K562 (cell line): Measurements from ENCODE around the gene LMBR1. TPM values are rescaled to one million over a fixed set of nuclear protein-coding genes. Genes with fewer than 3 reads are reported as not detected.
A peak's percentile ranks its signal among the peaks of the same experiment; 100 is the strongest.

Experiments
- BACH1 ChIP-seq: fragments of 200-800 bp; sonication (Bioruptor generic); IDR thresholded peaks from 2 replicates; pipeline ENCODE4 v1.6.1; 2016; ENCODE audit warnings: missing genetic modification characterization, missing compliant biosample characterization
- CHCHD3 ChIP-seq: fragments of 250-450 bp; sonication (Bioruptor Pico); IDR thresholded peaks from 2 replicates; pipeline ENCODE4 v2.1.2; 2022; ENCODE audit warnings: mild to moderate bottlenecking
- DEAF1 ChIP-seq: fragments of 450-650 bp; formaldehyde crosslinking; IDR thresholded peaks from 2 replicates; pipeline ENCODE4 v1.4.0; 2020; ENCODE audit warnings: mild to moderate bottlenecking, moderate library complexity
- HDAC3 ChIP-seq: fragments of 450-650 bp; IDR thresholded peaks from 2 replicates; pipeline ENCODE4 v1.6.1; 2018; ENCODE audit warnings: borderline replicate concordance, mild to moderate bottlenecking, moderate library complexity; ENCODE audit not compliant: partially characterized antibody
- KAT7 ChIP-seq: sonication (generic); formaldehyde crosslinking; IDR thresholded peaks from 2 replicates; pipeline ENCODE4 v1.8.0; 2022; ENCODE audit warnings: missing genetic modification reagents, mild to moderate bottlenecking, borderline replicate concordance
- MBD2 ChIP-seq: sonication (generic); IDR thresholded peaks from 2 replicates; pipeline ENCODE4 v1.6.1; 2016; ENCODE audit warnings: low read depth, borderline replicate concordance
- NCOR1 ChIP-seq: fragments of 450-650 bp; IDR thresholded peaks from 2 replicates; pipeline ENCODE4 v1.6.1; 2016; ENCODE audit warnings: mild to moderate bottlenecking, moderate library complexity
- NFRKB ChIP-seq: fragments of 450-650 bp; IDR thresholded peaks from 2 replicates; pipeline ENCODE4 v1.6.1; 2016; ENCODE audit warnings: low read depth
- NFXL1 ChIP-seq: fragments of 450-650 bp; formaldehyde crosslinking; IDR thresholded peaks from 2 replicates; pipeline ENCODE4 v1.4.0; 2021; ENCODE audit warnings: mild to moderate bottlenecking
- NR1H2 ChIP-seq: sonication (generic); formaldehyde crosslinking; IDR thresholded peaks from 2 replicates; pipeline ENCODE4 v1.4.0; 2020; ENCODE audit warnings: mild to moderate bottlenecking, missing genetic modification reagents
- PHF20 ChIP-seq: fragments of 450-650 bp; IDR thresholded peaks from 2 replicates; pipeline ENCODE4 v1.6.1; 2018; ENCODE audit not compliant: partially characterized antibody
- RBM22 ChIP-seq: fragments of 200-400 bp; formaldehyde crosslinking; IDR thresholded peaks from 2 replicates; pipeline ENCODE4 v1.6.1; 2018; ENCODE audit warnings: low read length, low read depth; ENCODE audit not compliant: poor library complexity, severe bottlenecking
- SMARCA4 ChIP-seq: fragments of 450-650 bp; IDR thresholded peaks from 2 replicates; pipeline ENCODE4 v1.6.1; 2016
- STAT5A ChIP-seq: IDR thresholded peaks from 2 replicates; pipeline ENCODE4 v1.6.1; 2012; ENCODE audit warnings: low read length, inconsistent platforms, borderline replicate concordance
- TBL1XR1 ChIP-seq, 2 experiments: IDR thresholded peaks; 2 replicates each; pipeline ENCODE4 v1.6.1; 2012; ENCODE audit warnings: improper control_type of control experiment in 2 of 2, low read length in 2 of 2, mild to moderate bottlenecking in 1 of 2
- TSC22D4 ChIP-seq: fragments of 450-650 bp; IDR thresholded peaks from 2 replicates; pipeline ENCODE4 v1.6.1; 2016; ENCODE audit warnings: missing genetic modification characterization, missing biosample characterization, control low read depth
- YY1 ChIP-seq, 3 experiments: IDR thresholded peaks; 2 replicates each; pipeline ENCODE4 v1.6.1; 2011; ENCODE audit warnings: low read length in 2 of 3, mild to moderate bottlenecking in 2 of 3, moderate library complexity in 2 of 3, borderline replicate concordance in 1 of 3, control low read depth in 1 of 3, low read depth in 1 of 3; ENCODE audit not compliant: insufficient read depth in 3 of 3, insufficient replicate concordance in 2 of 3, control insufficient read depth in 1 of 3, insufficient read length in 1 of 3; ENCODE audit errors: extremely low read depth in 1 of 3
- ZFP30 ChIP-seq: fragments of 250-450 bp; sonication (Bioruptor Pico); IDR thresholded peaks from 2 replicates; pipeline ENCODE4 v1.8.0; 2022; ENCODE audit warnings: moderate library complexity, mild to moderate bottlenecking, inconsistent platforms, borderline replicate concordance
- ZNF3 ChIP-seq: fragments of 250-450 bp; sonication (Bioruptor Pico); IDR thresholded peaks from 2 replicates; pipeline ENCODE4 v1.5.0; 2021; ENCODE audit warnings: mild to moderate bottlenecking, moderate library complexity
- polyA plus RNA-seq, 8 experiments: library from polyadenylated mRNA; depleted of rRNA in 4 of 8; stranded (reverse) in 5 of 8; unstranded in 3 of 8; fragments of >200 nt; fragmentation: Nextera tagmentation in 2 of 8; fragmentation: Illumina TruSeq in 1 of 8; extraction: Ambion mirVana in 2 of 8; extraction: Trizol in 1 of 8; gene quantifications; 2 replicates each; pipeline versions ENCODE4 v1.2.1 to v1.2.3, GENCODE V29; 2011 to 2014; ENCODE audit warnings: inconsistent platforms in 1 of 8, missing spikeins in 1 of 8
- total RNA-seq, 7 experiments: library from RNA; depleted of rRNA in 6 of 7; stranded (reverse); fragments of >200 nt in 6 of 7; fragmentation: Illumina TruSeq in 2 of 7; extraction: Trizol in 2 of 7; gene quantifications; 2 replicates each; pipeline versions ENCODE4 v1.2.1 to v1.2.3, GENCODE V29; 2011 to 2021; ENCODE audit warnings: low replicate concordance in 1 of 7
- TF ChIP-seq, protein P1 (sequence below): sonication (generic); formaldehyde crosslinking; IDR thresholded peaks from 2 replicates; pipeline ENCODE4 v1.8.0; 2022; ENCODE audit warnings: missing genetic modification reagents, mild to moderate bottlenecking, borderline replicate concordance

LMBR1 gene
- total and polyA plus RNA-seq, 9 of the 15 experiments (the other 6 are each of a cell fraction or from before 2014, with no cell fraction given) = 7.7 to 90.0 (median 59.9) TPM

DNA sequence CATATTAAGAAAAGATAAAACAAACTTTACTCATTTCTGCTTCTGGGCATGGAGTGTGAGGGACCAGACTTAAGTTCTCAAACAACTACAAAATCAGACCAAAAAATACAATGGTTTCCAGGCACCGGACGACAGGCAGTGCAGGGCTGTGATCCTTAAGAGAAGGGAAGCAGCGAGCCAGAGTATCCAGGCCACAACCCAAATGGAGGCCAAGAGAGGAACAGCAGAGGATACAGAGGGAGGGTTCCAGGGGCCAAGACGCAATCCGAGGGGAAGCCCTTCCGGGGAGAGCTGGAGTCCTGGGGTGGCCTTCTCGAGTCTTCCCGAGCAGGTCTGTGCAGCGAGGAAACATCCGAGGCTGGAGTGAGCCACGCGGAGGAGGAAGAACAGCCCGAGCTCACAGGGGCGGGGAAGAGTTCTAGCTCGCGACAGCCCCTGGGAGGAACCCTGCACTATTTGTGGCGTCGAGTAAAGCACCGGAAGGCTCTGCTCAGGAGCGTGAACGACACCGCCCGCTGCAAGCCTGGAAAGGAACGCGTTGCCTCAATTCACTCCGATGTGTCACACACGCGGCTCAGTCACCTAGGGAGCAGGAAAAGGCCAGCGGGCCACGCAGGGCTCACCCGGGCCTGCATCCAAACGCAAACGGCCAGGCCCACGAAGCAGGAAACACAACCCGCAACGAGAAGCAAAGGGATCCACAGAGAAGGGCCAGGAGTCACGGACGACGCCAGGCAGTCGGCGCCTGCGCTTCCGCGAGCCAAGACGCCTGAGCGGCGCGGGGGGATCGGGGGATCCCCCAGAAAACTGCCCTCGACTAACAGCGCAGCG lies 253.3 kb downstream of the LMBR1 start (continued):
- no peak for TF ChIP-seq DEAF1
- TF ChIP-seq KAT7 (CRISPR knock-in tag) = peak; percentile 68; the same call in 1 of the 2 replicates
- TF ChIP-seq NCOR1 = no peak
- no peak for TF ChIP-seq TSC22D4 (tag)
- no peak for TF ChIP-seq ZFP30
- TF ChIP-seq NR1H2 (CRISPR knock-in tag) = no peak; the same call in 1 of the 2 replicates
- no peak for TF ChIP-seq NFXL1 (CRISPR knock-in tag)
- TF ChIP-seq YY1 (IDR thresholded peaks at IDR 0.05; ENCODE audit: borderline replicate concordance in 1 of 3, control insufficient read depth in 1 of 3, extremely low read depth in 1 of 3, insufficient read depth in 3 of 3, insufficient read length in 1 of 3, insufficient replicate concordance in 2 of 3, low read depth in 1 of 3, low read length in 2 of 3) = peak in 2 of 3 experiments; percentile 17 to 86
- TF ChIP-seq STAT5A = no peak
- TF ChIP-seq ZNF3 (CRISPR knock-in tag) = no peak
- TF ChIP-seq CHCHD3 (CRISPR knock-in tag) = no peak
- TF ChIP-seq SMARCA4 = 0 out of 2 replicates have a peak, but pooled peaks have one; percentile 22
- TF ChIP-seq, protein P1, sequence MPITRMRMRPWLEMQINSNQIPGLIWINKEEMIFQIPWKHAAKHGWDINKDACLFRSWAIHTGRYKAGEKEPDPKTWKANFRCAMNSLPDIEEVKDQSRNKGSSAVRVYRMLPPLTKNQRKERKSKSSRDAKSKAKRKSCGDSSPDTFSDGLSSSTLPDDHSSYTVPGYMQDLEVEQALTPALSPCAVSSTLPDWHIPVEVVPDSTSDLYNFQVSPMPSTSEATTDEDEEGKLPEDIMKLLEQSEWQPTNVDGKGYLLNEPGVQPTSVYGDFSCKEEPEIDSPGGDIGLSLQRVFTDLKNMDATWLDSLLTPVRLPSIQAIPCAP = 0 out of 2 replicates have a peak, but pooled peaks have one; percentile 94
- TF ChIP-seq PHF20 = peak; percentile 37
- TF ChIP-seq TBL1XR1 (IDR thresholded peaks at IDR 0.05; ENCODE audit: low read length in 2 of 2) = no peak
- TF ChIP-seq NFRKB = peak; percentile 70
- peak; percentile 59; the same call in 1 of the 2 replicates for TF ChIP-seq MBD2
- TF ChIP-seq BACH1 (tag) = no peak
- TF ChIP-seq HDAC3 = no peak
- peak; percentile 27 for TF ChIP-seq RBM22
